ENCODE results near the gene ZCCHC14.
"Not testable (repeated sequence)": the region's sequence is repeated elsewhere in the genome, so short reads cannot be mapped to it uniquely, and the experiment has no call there.

The ZCCHC14 gene

GRCh38 chr16:87517610-87518429, 25.0 kb upstream of the ZCCHC14 start:
- not testable (repeated sequence) for H3K4me3 ChIP-seq (ENCODE audit: low read depth, low read length); DNase-seq; H4K8ac ChIP-seq (ENCODE audit: low read depth, low read length); H2BK120ac ChIP-seq (ENCODE audit: insufficient read depth, low read length, poor library complexity); H2AFZ ChIP-seq (ENCODE audit: insufficient read depth, low read length, poor library complexity); H4K12ac ChIP-seq (ENCODE audit: low read depth, low read length); H3K18ac ChIP-seq (ENCODE audit: low read length); H3K9me3 ChIP-seq (ENCODE audit: insufficient read depth, low read depth, low read length); H3K9ac ChIP-seq (ENCODE audit: low read length); H3K27me3 ChIP-seq (ENCODE audit: insufficient read depth, low read length); H3K4me1 ChIP-seq (ENCODE audit: control insufficient read depth in 1 of 2, insufficient read depth in 2 of 2, low read length in 2 of 2); H3K27ac ChIP-seq (ENCODE audit: low read depth, low read length); H3K4ac ChIP-seq (ENCODE audit: low read depth, low read length); H3K4me2 ChIP-seq (ENCODE audit: low read length); H2BK12ac ChIP-seq (ENCODE audit: low read length); H3K79me2 ChIP-seq (ENCODE audit: control insufficient read depth, insufficient read depth, low read length, poor library complexity); H4K91ac ChIP-seq (ENCODE audit: low read depth, low read length); H3K14ac ChIP-seq (ENCODE audit: low read length); H3K36me3 ChIP-seq (ENCODE audit: control insufficient read depth in 1 of 2, insufficient read depth in 2 of 2, low read length in 2 of 2); H3K79me1 ChIP-seq (ENCODE audit: low read length); H2BK5ac ChIP-seq (ENCODE audit: low read depth, low read length, poor library complexity); H2AK5ac ChIP-seq (ENCODE audit: low read length); H3K23ac ChIP-seq (ENCODE audit: low read length)
- no CpG with 5 or more reads among the region's 34 CpGs for WGBS (ENCODE audit: extremely low coverage, insufficient coverage, insufficient read length)

GRCh38 chr16:87516361-87516760, 23.5 kb upstream of the ZCCHC14 start:
- Histone ChIP-seq H3K9ac (ENCODE audit: low read length) (no peak overlapping the region), H3K27me3 (ENCODE audit: insufficient read depth, low read length) (no peaks in the 10 kb centered on the region), H4K12ac (ENCODE audit: low read depth, low read length) (no peak overlapping the region), H2BK5ac (ENCODE audit: low read depth, low read length, poor library complexity) (no peak overlapping the region), H4K91ac (ENCODE audit: low read depth, low read length) (no peak overlapping the region), H2AK5ac (ENCODE audit: low read length) (no peak overlapping the region), H3K18ac (ENCODE audit: low read length) (no peak overlapping the region), H3K36me3 (ENCODE audit: control insufficient read depth in 1 of 2, insufficient read depth in 2 of 2, low read length in 2 of 2) (no peaks in the 10 kb centered on the region), H3K4ac (ENCODE audit: low read depth, low read length) (no peak overlapping the region), H3K23ac (ENCODE audit: low read length) (no peak overlapping the region), H3K4me3 (ENCODE audit: low read depth, low read length) (no peak overlapping the region), H3K79me1 (ENCODE audit: low read length) (no peaks in the 10 kb centered on the region), H3K9me3 (ENCODE audit: insufficient read depth, low read depth, low read length) (peaks cover 4% of the 10 kb centered on the region), H2BK12ac (ENCODE audit: low read length) (no peak overlapping the region), H2AFZ (ENCODE audit: insufficient read depth, low read length, poor library complexity) (no peak overlapping the region), H3K14ac (ENCODE audit: low read length) (no peak overlapping the region), H3K4me2 (ENCODE audit: low read length) (no peak overlapping the region), H4K8ac (ENCODE audit: low read depth, low read length) (no peak overlapping the region), H3K4me1 (ENCODE audit: control insufficient read depth in 1 of 2, insufficient read depth in 2 of 2, low read length in 2 of 2) (no peaks in the 10 kb centered on the region), H3K79me2 (ENCODE audit: control insufficient read depth, insufficient read depth, low read length, poor library complexity) (no peaks in the 10 kb centered on the region), H3K27ac (ENCODE audit: low read depth, low read length) (no peak overlapping the region), H2BK120ac (ENCODE audit: insufficient read depth, low read length, poor library complexity) (no peak overlapping the region)
- DNase-seq: no peak
- no CpG with 5 or more reads among the region's 12 CpGs for WGBS (ENCODE audit: extremely low coverage, insufficient coverage, insufficient read length)

- Histone ChIP-seq H3K4me2 (ENCODE audit: low read length) (no peak overlapping the region), H3K27me3 (ENCODE audit: insufficient read depth, low read length) (no peaks in the 10 kb centered on the region), H4K12ac (ENCODE audit: low read depth, low read length) (no peak overlapping the region), H3K79me1 (ENCODE audit: low read length) (no peaks in the 10 kb centered on the region), H3K14ac (ENCODE audit: low read length) (no peak overlapping the region), H2AK5ac (ENCODE audit: low read length) (no peak overlapping the region), H3K18ac (ENCODE audit: low read length) (no peak overlapping the region), H3K4me1 (ENCODE audit: control insufficient read depth in 1 of 2, insufficient read depth in 2 of 2, low read length in 2 of 2) (no peaks in the 10 kb centered on the region), H3K9ac (ENCODE audit: low read length) (no peak overlapping the region), H3K36me3 (ENCODE audit: control insufficient read depth in 1 of 2, insufficient read depth in 2 of 2, low read length in 2 of 2) (no peaks in the 10 kb centered on the region), H3K9me3 (ENCODE audit: insufficient read depth, low read depth, low read length) (peaks cover 4% of the 10 kb centered on the region), H2BK12ac (ENCODE audit: low read length) (no peak overlapping the region), H4K8ac (ENCODE audit: low read depth, low read length) (no peak overlapping the region), H3K4ac (ENCODE audit: low read depth, low read length) (no peak overlapping the region), H3K23ac (ENCODE audit: low read length) (no peak overlapping the region), H3K27ac (ENCODE audit: low read depth, low read length) (no peak overlapping the region), H2BK120ac (ENCODE audit: insufficient read depth, low read length, poor library complexity) (no peak overlapping the region), H4K91ac (ENCODE audit: low read depth, low read length) (no peak overlapping the region), H2AFZ (ENCODE audit: insufficient read depth, low read length, poor library complexity) (no peak overlapping the region), H3K79me2 (ENCODE audit: control insufficient read depth, insufficient read depth, low read length, poor library complexity) (no peaks in the 10 kb centered on the region), H2BK5ac (ENCODE audit: low read depth, low read length, poor library complexity) (no peak overlapping the region), H3K4me3 (ENCODE audit: low read depth, low read length) (no peak overlapping the region)
- DNase-seq: no peak
- no CpG with 5 or more reads among the region's 19 CpGs for WGBS (ENCODE audit: extremely low coverage, insufficient coverage, insufficient read length)
Measured at GRCh38 chr16:87515475-87516330, 22.9 kb upstream of the ZCCHC14 start.

GRCh38 chr16:87509778-87510177, 17.0 kb upstream of the ZCCHC14 start:
- WGBS (ENCODE audit: extremely low coverage, insufficient coverage, insufficient read length): no CpG with 5 or more reads among the region's 4 CpGs
- not testable (repeated sequence) for H3K27me3 ChIP-seq (ENCODE audit: insufficient read depth, low read length); H2BK5ac ChIP-seq (ENCODE audit: low read depth, low read length, poor library complexity)

More at GRCh38 chr16:87509778-87510177, 17.0 kb upstream of the ZCCHC14 start:
- not testable (repeated sequence) for H3K79me1 ChIP-seq (ENCODE audit: low read length); H3K4me3 ChIP-seq (ENCODE audit: low read depth, low read length); H3K18ac ChIP-seq (ENCODE audit: low read length); H4K91ac ChIP-seq (ENCODE audit: low read depth, low read length); H3K36me3 ChIP-seq (ENCODE audit: control insufficient read depth in 1 of 2, insufficient read depth in 2 of 2, low read length in 2 of 2); H3K23ac ChIP-seq (ENCODE audit: low read length); H2BK120ac ChIP-seq (ENCODE audit: insufficient read depth, low read length, poor library complexity); H2BK12ac ChIP-seq (ENCODE audit: low read length); DNase-seq; H3K9ac ChIP-seq (ENCODE audit: low read length); H3K79me2 ChIP-seq (ENCODE audit: control insufficient read depth, insufficient read depth, low read length, poor library complexity); H3K4ac ChIP-seq (ENCODE audit: low read depth, low read length); H2AFZ ChIP-seq (ENCODE audit: insufficient read depth, low read length, poor library complexity); H3K14ac ChIP-seq (ENCODE audit: low read length); H3K9me3 ChIP-seq (ENCODE audit: insufficient read depth, low read depth, low read length); H4K8ac ChIP-seq (ENCODE audit: low read depth, low read length); H3K27ac ChIP-seq (ENCODE audit: low read depth, low read length); H4K12ac ChIP-seq (ENCODE audit: low read depth, low read length); H2AK5ac ChIP-seq (ENCODE audit: low read length); H3K4me2 ChIP-seq (ENCODE audit: low read length); H3K4me1 ChIP-seq (ENCODE audit: control insufficient read depth in 1 of 2, insufficient read depth in 2 of 2, low read length in 2 of 2)
